Esophagus muscularis mucosa (tissue), 4 donors: ENCODE measurements around the gene NRXN3. TPM values are rescaled to one million over a fixed set of nuclear protein-coding genes. Genes with fewer than 3 reads are reported as not detected.

Source experiments
- DNase-seq: peaks from one replicate; pipeline ENCODE4 v3.0.0-alpha.2; 2017; ENCODE audit errors: extremely low spot score
- H3K27ac ChIP-seq, 4 donors: fragments of 200-600 bp; sonication (generic); replicated peaks in 1 of 4; 1 replicate in 3 of 4; 2 replicates in 1 of 4; pipeline ENCODE4 v1.5.1; 2016 to 2019; ENCODE audit warnings: mild to moderate bottlenecking in 1 of 4
- H3K27me3 ChIP-seq, 4 donors: fragments of 200-600 bp; sonication (generic); one replicate each; pipeline versions ENCODE4 v1.5.1 to v1.6.0; 2016 to 2019
- H3K36me3 ChIP-seq, 4 donors: fragments of 200-600 bp; sonication (generic); one replicate each; pipeline ENCODE4 v1.5.1; 2016 to 2019
- H3K4me1 ChIP-seq, 4 donors: fragments of 200-600 bp; sonication (generic); one replicate each; pipeline ENCODE4 v1.5.1; 2016 to 2019
- H3K4me3 ChIP-seq, 4 donors: fragments of 200-600 bp; sonication (generic); 1 replicate in 2 of 4; 2 replicates in 2 of 4; pipeline ENCODE4 v1.5.1; 2016 to 2019; ENCODE audit warnings: mild to moderate bottlenecking in 4 of 4, moderate library complexity in 1 of 4
- H3K9me3 ChIP-seq, 4 donors: fragments of 200-600 bp; sonication (generic); 1 replicate in 3 of 4; 2 replicates in 1 of 4; pipeline ENCODE4 v1.5.1; 2016 to 2019
- CTCF ChIP-seq, 3 experiments: fragments of 200-600 bp in 2 of 3; fragments of 450-650 bp in 1 of 3; sonication (generic) in 2 of 3; IDR thresholded peaks; one replicate each; pipeline ENCODE4 v1.5.1; 2017 to 2019; ENCODE audit warnings: antibody characterized with exemption in 3 of 3, mild to moderate bottlenecking in 2 of 3, moderate library complexity in 1 of 3
- EP300 ChIP-seq: sonication (generic); formaldehyde crosslinking; IDR thresholded peaks from one replicate; pipeline ENCODE4 v1.6.1; 2017; ENCODE audit warnings: antibody characterized with exemption
- POLR2A ChIP-seq: fragments of 450-650 bp; IDR thresholded peaks from one replicate; pipeline ENCODE4 v1.6.1; 2017; ENCODE audit warnings: antibody characterized with exemption, moderate library complexity, mild to moderate bottlenecking, low read depth
- POLR2AphosphoS5 ChIP-seq, 2 donors: sonication (generic); formaldehyde crosslinking; IDR thresholded peaks; one replicate each; pipeline ENCODE4 v1.6.1; 2017; ENCODE audit warnings: antibody characterized with exemption in 2 of 2
- whole genome bisulfite sequencing: methylation state at CpG from one replicate; pipeline ENCODE4 v1.1.5; 2018; 5-methylcytosine and 5-hydroxymethylcytosine counted together
- intact Hi-C: fragments of 100-400 bp; cut with DNase I; formaldehyde crosslinking; loops from one replicate; pipeline ENCODE4 v1.15.1; 2023
- total RNA-seq, 4 donors: library from RNA; depleted of rRNA; stranded (reverse); fragments of >200 nt; gene quantifications; one replicate each; pipeline versions ENCODE4 v1.1.0 to v1.2.1, GENCODE V29; 2016

The NRXN3 gene
- total RNA-seq, 4 donors from 2014 or later = 71.1 to 159 (median 122) TPM

GRCh38 chr14:79028281-79028680, 858.1 kb downstream of the NRXN3 start:
- Histone ChIP-seq H3K27ac (no peak overlapping the region), H3K36me3 (no peaks in the 10 kb centered on the region), H3K27me3 (no peaks in the 10 kb centered on the region), H3K4me1 (peaks cover 0 to 4% (median 0%) of the 10 kb centered on the region in 4 donors), H3K4me3 (no peak overlapping the region), H3K9me3 (no peaks in the 10 kb centered on the region)
- no peak for DNase-seq
- intact Hi-C loops = no loop called here
- WGBS = 67% methylated on average over 3 of the region's 3 CpGs
- TF ChIP-seq CTCF (IDR thresholded peaks at IDR 0.05) (no peak), EP300 (no peak), POLR2A (no peak), POLR2AphosphoS5 (IDR thresholded peaks at IDR 0.05) (no peak)

- H3K27ac ChIP-seq = no peak overlapping the region
- no peaks in the 10 kb centered on the region for H3K4me1 ChIP-seq
- intact Hi-C loops = no loop called here
- H3K9me3 ChIP-seq = peaks cover 0 to 4% (median 0%) of the 10 kb centered on the region in 4 donors
- H3K36me3 ChIP-seq = no peaks in the 10 kb centered on the region
- no peak for DNase-seq
- H3K4me3 ChIP-seq = no peak overlapping the region
- no peaks in the 10 kb centered on the region for H3K27me3 ChIP-seq
- TF ChIP-seq POLR2AphosphoS5 (IDR thresholded peaks at IDR 0.05) (no peak), CTCF (IDR thresholded peaks at IDR 0.05) (no peak), POLR2A (no peak), EP300 (no peak)
- 77% methylated on average over 4 of the region's 4 CpGs for WGBS
Measured at GRCh38 chr14:79036441-79036840, 866.3 kb downstream of the NRXN3 start.

GRCh38 chr14:79037106-79037505, 866.9 kb downstream of the NRXN3 start:
- intact Hi-C loops = no loop called here
- Histone ChIP-seq H3K36me3 (no peaks in the 10 kb centered on the region), H3K27ac (no peak overlapping the region), H3K4me1 (no peaks in the 10 kb centered on the region), H3K9me3 (peaks cover 0 to 4% (median 0%) of the 10 kb centered on the region in 4 donors), H3K4me3 (no peak overlapping the region), H3K27me3 (no peaks in the 10 kb centered on the region)
- no peak for DNase-seq
- no peak for TF ChIP-seq POLR2A
- TF ChIP-seq EP300 = no peak
- no peak for TF ChIP-seq CTCF (IDR thresholded peaks at IDR 0.05)
- no peak for TF ChIP-seq POLR2AphosphoS5 (IDR thresholded peaks at IDR 0.05)
- 88% methylated on average over 3 of the region's 3 CpGs for WGBS

GRCh38 chr14:79037593-79037992, 867.4 kb downstream of the NRXN3 start:
- intact Hi-C loops = no loop called here
- Histone ChIP-seq H3K27me3 (no peaks in the 10 kb centered on the region), H3K9me3 (peaks cover 0 to 4% (median 0%) of the 10 kb centered on the region in 4 donors), H3K27ac (no peak overlapping the region), H3K4me1 (no peaks in the 10 kb centered on the region), H3K36me3 (no peaks in the 10 kb centered on the region), H3K4me3 (no peak overlapping the region)
- TF ChIP-seq CTCF (IDR thresholded peaks at IDR 0.05) (no peak), POLR2AphosphoS5 (IDR thresholded peaks at IDR 0.05) (no peak), POLR2A (no peak), EP300 (no peak)
- WGBS = 83% methylated on average over 7 of the region's 7 CpGs
- DNase-seq = no peak

- Histone ChIP-seq H3K27me3 (no peaks in the 10 kb centered on the region), H3K9me3 (peaks cover 0 to 4% (median 0%) of the 10 kb centered on the region in 4 donors), H3K4me1 (peaks cover 0 to 6% (median 3%) of the 10 kb centered on the region in 4 donors), H3K36me3 (no peaks in the 10 kb centered on the region), H3K4me3 (no peak overlapping the region), H3K27ac (no peak overlapping the region)
- TF ChIP-seq POLR2A (no peak), POLR2AphosphoS5 (IDR thresholded peaks at IDR 0.05) (no peak), CTCF (IDR thresholded peaks at IDR 0.05) (no peak), EP300 (no peak)
- 100% methylated on average over 1 of the region's 1 CpG for WGBS
- no peak for DNase-seq
- intact Hi-C loops = no loop called here
Measured at GRCh38 chr14:79040790-79041189, 870.6 kb downstream of the NRXN3 start.
